ENCODE results near the gene INSM2. TPM values are rescaled to one million over a fixed set of nuclear protein-coding genes. Genes with fewer than 3 reads are reported as not detected.

Gene INSM2
- total and polyA plus RNA-seq, 2 of the 13 experiments (the other 11 are each of a cell fraction or from before 2014, with no cell fraction given): not detected

GRCh38 chr14:35533357-35534207, at the start of gene INSM2 (continued):
- TF ChIP-seq ZNF446 (CRISPR knock-in tag; IDR thresholded peaks at IDR 0.05): peak; percentile 87
- no peak for TF ChIP-seq TCF7L2 (IDR thresholded peaks at IDR 0.05; ENCODE audit: low read depth, low read length)
- TF ChIP-seq ZBTB40 (IDR thresholded peaks at IDR 0.05): no peak
- no peak; the same call in 1 of the 2 replicates for TF ChIP-seq ZBTB40 (CRISPR knock-in tag; IDR thresholded peaks at IDR 0.05)
- TF ChIP-seq CEBPB (IDR thresholded peaks at IDR 0.05; ENCODE audit: borderline replicate concordance, low read depth, low read length): no peak
- peak; percentile 78 for TF ChIP-seq MEIS2 (CRISPR knock-in tag; IDR thresholded peaks at IDR 0.05)
- TF ChIP-seq MLLT10 (CRISPR knock-in tag; IDR thresholded peaks at IDR 0.05): no peak
- no peak for TF ChIP-seq CBX5 (CRISPR knock-in tag; IDR thresholded peaks at IDR 0.05; ENCODE audit: borderline replicate concordance)
- no peak for TF ChIP-seq GLMP (CRISPR knock-in tag; IDR thresholded peaks at IDR 0.05; ENCODE audit: borderline replicate concordance)
- TF ChIP-seq GATA4 (IDR thresholded peaks at IDR 0.05; ENCODE audit: borderline replicate concordance, low read depth): no peak
- peak; percentile 92 for TF ChIP-seq MYPOP (CRISPR knock-in tag; IDR thresholded peaks at IDR 0.05)
- TF ChIP-seq SETDB1 (CRISPR knock-in tag; IDR thresholded peaks at IDR 0.05; ENCODE audit: borderline replicate concordance): no peak
- peak; percentile 96 for TF ChIP-seq TIGD3 (CRISPR knock-in tag; IDR thresholded peaks at IDR 0.05; ENCODE audit: borderline replicate concordance)

All from HepG2 (cell line).